NCI-H82 treated with DMSO at 0.1 percent for 48 hours (cell line): Measurements from ENCODE around the gene SPATA9.

Experiments
- DNase-seq: peaks from one replicate; lab custom pipeline; 2025; ENCODE audit not compliant: unreplicated experiment; lab: John Stamatoyannopoulos, UW

Gene SPATA9, protein sequence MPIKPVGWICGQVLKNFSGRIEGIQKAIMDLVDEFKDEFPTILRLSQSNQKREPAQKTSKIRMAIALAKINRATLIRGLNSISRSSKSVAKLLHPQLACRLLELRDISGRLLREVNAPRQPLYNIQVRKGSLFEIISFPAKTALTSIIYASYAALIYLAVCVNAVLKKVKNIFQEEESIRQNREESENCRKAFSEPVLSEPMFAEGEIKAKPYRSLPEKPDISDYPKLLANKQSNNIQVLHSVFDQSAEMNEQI

DNA sequence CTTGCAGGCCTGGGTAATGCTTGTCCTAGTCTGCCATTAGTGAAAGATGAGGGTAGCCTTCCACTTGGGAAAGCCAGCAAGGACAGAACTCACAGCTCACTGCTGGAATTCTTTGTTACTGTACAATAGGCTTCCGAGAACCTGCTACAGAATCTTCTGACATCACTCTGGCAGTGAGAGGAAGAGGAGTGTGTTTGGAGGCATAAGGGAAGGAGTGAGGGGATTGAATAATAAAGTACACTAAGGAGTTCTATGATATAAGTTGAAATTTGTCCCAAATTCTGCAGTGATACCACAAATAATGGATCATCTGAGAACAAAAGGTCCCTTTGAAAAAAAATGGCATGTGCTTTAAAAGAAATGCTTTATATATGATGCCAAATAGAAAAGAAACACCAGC lies at the start of gene SPATA9:
TSS of gene SPATA9 (minus strand) at position 101 of the 400 bp plus-strand sequence. CDS start 137 bp downstream, outside the sequence.
- no peak for DNase-seq

DNA sequence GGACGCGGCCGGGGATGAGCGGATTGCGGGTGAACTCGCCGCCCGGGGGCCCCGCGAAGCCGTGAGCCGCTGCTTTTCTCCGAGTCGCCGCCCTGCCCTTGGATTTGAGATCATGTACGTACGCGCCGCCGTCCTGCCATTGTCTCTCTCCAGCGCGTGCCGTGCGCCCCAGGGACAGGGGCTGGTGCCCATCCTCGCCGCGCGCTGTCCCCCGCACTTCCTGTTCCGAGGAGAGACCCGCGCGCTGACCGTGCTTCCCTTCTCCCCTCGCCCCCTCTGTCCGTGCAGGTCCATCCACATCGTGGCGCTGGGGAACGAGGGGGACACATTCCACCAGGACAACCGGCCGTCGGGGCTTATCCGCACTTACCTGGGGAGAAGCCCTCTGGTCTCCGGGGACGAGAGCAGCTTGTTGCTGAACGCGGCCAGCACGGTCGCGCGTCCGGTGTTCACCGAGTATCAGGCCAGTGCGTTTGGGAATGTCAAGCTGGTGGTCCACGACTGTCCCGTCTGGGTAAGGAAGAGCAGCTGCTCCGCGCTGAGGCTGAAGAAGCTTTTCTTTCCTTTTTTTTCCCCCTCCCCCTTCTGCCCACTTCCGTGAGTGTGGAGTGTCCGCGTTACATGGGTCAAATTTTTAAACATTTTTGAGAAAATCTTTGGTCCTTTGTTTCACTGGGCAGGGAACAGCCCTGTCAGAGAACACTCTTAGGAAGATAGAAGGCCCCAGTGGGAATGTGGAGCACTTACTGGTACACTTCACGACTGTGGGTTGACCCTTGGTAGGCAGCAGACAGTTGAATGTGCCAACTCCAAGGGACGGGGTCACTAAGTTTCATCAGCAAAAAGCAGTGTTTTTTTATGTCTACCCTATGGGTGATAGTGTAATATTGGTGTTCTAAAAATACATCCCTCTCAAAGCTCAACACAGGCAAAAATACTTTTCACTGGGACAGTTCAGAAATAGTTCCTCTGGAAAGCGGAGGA lies 49.1 kb upstream of the SPATA9 start:
- no peak for DNase-seq

DNA sequence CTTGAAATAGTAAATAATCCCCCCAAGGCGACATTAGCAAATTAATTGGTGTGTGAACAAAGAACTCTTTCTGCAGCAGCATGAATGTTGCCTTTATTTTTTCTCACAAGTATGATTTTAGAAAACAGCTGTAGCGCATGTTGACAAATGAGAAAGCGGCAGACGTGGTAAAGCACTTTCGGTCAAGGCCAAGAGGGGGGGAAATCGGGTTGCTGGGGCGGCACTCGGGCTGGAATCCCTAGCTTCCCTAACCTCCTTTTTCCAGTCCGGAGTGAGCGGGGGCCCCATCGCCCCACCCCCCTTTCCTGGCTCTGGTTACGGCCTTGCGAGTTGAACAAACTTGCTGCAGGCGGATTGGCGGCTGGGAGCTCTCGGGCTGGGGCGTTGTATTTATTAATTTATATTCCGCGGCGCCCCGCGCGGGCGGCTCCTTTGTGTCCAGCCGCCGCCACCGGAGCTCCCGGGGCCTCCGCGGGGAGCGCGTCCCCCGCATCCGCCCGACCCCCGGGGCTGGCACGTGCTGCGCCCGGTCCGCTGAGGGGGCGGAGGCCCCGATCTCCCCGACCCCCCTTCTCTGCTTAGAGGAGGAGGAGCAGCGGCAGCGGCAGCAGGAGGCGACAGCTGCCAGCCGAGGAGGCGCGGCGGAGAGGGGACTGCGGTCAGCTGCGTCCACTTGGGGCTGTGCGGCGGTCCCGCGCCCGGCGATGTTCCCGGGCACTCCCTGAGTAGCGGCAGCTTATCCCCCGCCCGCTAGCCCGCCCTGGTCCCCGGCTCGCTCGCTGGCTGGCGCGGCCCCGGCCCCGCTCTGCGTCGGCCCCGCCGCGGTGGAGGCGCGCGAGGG lies 48.2 kb upstream of the SPATA9 start, which contains the start of gene RHOBTB3:
TSS of gene RHOBTB3 (plus strand) at position 607 of the 841 bp plus-strand sequence. CDS start 347 bp downstream, outside the sequence.
- peak; percentile 44 for DNase-seq

DNA sequence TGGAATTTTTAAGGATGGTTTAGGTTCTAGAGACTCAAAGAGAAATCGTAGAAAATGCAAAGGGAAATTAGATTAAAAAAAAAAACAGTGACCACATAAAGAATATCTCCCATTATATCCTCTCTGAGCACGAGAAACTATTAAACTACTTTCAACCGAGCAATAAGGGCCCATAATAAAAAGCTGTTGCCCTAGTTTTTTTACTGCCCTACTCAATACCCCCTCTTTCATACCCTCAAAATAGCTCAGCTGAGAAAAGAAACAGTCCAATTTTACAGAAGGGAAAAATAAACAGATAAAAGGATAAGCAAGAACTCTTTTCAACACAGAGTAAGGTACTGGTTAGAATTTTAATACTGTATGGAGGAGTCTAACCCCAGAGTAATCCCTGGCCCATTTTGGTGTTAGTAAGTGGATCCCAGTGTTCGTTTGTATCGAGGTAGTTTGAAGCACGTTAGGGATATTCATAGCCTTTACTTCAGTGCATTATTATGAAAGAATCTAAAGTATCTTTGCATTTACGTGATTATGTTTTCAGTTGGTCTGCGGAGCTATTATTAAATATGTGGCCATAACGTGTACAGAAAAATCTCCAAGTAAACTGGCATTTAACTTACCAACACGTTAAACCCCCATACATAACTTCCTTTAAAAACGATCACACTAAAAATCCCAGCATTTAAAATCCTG lies 47.4 kb upstream of the SPATA9 start:
- no peak for DNase-seq

DNA sequence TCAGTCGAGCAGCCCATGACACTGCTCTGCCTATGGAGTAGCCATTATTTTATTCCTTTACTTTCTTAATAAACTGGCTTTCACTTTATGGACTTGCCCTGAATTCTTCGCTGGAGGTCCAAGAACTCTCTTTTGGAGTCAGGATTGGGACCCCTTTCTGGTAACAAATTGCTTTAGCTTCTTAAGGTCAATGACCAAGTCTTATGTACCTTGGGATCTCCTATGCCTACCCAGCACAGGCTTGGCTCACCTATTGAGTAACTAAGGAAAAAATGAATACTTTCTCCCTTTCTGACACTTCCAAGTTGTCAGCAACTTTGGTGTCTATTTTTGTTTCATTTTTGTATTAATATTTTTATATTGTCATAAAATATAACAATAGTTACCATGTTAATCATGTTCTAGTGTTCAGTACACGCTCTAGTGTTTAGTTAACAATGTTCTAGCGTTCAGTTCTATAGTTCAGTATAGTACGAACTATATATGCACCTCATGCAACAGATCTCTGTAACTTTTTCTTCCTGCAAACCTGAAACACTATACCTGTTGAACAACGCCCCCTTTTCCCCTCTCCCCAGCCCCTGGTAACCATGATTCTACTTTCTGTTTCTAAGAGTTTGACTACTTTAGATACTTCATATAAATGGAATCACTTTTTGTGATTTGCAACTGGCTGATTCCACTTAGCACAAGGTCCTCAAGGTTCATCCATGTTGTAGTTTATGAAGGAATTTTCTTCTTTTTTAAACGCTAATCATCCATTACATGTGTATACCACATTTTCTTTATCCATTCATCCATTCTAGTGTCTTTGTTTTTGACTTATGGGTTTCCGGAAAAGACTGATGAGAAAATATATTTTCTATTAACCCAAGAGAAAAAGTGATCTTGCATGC lies 46.6 kb upstream of the SPATA9 start:
- no peak for DNase-seq

DNA sequence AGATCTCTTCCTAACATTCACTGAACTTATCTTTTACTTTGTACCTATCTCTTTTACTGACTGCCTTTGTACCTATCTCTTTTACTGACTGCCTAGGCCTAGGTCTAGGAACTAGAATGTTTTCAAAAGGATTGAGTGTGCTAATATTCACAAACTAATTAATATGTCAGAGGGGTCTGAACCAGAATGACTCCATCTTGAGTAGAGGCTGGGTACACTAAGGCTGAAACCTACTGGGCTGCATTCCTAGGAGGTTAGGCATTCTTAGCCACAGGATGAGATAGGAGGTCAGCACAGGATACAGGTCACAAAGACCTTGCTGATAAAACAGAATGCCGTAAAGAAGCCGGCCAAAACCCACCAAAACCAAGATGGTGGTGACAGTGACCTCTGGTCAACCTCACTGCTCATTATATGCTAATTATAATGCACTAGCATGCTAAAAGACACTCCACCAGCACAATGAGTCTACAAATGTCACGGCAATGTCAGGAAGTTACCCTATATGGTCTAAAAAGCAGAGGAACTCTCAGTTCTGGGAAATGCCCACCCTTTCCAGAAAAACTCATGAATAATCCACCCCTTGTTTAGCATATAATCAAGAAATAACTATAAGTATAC lies 45.8 kb upstream of the SPATA9 start:
- no peak for DNase-seq

DNA sequence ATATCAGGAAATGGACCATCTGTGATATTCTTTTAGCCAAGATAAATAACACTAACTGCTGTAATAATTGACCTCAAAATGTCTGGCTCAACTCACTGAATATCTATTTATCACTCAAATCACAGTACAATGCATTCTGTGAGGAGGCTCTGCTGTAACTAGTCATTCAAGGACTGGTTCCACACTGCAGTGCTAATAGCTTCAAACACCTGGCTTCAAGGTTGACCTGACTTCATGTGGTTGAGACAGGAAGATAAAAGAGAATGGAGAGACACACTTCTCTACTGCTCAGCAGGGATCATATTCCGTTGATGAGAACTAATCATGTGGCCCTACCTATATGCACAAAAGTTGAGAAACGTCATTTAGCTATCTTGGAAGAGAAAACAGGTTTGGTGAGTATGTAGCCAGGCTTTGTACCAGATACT lies 45.0 kb upstream of the SPATA9 start:
- DNase-seq, result no peak

DNA sequence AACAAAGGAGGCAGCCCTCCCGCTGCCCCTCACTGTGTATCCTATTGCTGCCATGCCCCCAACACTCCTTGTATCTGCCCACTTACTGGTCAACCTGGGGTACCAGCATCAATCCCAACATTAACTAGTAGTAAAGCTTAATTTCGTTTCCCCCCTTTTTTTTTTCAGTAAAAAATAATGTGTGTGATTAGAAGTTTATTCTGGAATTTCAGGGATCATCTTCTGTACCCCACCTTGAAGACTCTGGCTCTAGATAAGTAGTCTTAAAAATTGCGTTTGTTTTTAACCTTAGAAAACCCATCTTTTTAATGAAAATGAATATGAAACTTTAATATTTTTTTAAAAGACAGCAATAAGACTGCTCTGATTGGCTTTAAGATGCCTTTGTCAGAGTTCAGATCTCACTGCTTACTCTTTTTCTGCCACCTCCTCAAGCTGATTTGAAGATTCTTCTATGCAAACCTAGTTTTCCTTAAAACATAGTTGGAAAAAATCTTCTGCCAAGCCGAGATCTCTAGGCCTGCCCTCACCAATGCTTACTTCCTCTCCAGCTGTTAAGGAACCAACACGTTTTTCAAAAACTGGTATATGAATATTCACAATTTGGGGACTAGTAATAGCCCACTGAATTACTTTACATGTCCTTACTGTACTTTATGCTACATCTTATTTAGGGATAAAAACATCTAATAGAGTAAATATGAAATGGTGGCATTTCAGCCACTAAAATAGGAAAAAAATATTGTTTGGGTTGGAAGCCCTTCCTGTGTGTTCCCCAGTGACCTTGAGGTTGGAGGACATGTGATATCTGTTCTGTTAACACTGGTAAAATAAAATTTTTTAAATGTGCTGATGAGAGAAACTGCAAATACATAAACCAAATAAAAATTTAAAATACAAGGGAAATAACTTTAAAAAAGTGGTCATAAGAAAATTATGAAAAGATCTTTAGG lies 44.3 kb upstream of the SPATA9 start:
- no peak for DNase-seq

DNA sequence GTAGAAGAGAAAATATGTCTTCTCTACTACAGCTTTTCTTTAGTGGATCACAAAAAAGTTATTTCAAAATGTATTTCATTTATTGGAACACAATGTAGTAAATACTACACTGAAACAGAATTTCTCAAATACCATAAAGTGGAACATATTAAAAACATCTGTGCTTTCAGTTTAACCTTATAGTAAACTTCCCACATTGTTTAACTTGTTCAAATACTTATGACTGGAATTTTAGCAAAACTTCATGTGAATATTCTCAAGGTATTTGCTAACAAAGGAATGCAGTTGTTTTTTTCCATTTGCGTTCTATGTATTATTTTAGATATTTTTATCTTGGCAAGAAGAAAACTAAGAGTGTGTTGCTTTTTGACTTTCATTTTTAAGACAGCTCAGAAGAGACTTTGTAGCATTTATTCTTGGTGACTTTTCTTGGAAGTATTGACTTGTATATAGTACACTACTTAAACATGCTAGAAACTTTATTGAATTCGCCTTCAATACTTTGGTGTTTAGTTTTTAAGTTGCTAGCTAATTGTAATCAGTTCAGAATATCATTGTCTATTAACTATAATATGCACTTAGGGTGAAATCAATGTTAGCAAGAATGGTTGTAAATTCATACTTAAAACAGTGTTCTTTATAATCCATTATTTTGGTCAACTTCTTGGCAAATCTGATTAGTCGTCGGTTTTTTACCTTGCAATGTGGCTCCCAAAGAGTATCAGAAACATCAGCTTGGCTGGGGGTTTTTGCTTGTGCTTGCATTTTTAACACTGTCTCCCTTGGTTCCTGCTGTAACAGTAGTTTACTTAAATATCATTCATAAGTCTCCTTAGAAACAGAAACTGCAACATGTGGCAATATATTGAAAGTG lies 43.4 kb upstream of the SPATA9 start:
- DNase-seq, result no peak

DNA sequence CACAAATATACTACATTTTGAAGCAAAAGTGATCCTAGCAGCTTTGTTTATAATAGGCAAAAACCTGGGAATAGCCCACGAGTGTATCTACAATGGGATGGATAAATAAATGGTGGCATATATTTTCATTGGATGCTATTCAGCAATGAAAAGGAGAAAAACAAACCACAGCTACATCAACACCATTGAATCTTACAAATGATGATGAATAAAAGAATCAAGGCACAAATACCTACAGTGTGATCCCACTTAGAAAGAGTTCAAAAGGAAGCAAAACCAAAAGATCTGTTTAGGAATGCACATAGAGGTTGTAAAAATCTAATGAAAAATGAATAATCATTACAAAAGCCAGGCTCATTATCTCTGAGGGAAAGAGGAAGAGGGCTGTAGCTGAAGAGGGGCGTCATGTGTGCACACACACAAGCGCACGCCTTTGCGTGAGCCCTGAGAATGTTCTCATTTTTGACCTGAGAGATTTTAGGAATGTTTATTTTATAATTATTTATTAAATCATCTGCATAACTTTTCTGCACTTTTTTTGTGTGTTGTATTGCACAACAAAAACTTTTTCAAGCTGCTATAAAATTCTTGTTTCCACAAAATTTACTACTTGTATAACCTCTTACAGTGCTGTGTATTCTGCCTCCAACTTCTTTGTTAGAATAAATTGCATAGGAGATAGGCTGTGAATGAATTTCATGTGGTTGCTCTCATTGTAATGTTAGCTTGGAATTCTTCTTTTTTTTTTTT lies 42.5 kb upstream of the SPATA9 start:
- no peak for DNase-seq

DNA sequence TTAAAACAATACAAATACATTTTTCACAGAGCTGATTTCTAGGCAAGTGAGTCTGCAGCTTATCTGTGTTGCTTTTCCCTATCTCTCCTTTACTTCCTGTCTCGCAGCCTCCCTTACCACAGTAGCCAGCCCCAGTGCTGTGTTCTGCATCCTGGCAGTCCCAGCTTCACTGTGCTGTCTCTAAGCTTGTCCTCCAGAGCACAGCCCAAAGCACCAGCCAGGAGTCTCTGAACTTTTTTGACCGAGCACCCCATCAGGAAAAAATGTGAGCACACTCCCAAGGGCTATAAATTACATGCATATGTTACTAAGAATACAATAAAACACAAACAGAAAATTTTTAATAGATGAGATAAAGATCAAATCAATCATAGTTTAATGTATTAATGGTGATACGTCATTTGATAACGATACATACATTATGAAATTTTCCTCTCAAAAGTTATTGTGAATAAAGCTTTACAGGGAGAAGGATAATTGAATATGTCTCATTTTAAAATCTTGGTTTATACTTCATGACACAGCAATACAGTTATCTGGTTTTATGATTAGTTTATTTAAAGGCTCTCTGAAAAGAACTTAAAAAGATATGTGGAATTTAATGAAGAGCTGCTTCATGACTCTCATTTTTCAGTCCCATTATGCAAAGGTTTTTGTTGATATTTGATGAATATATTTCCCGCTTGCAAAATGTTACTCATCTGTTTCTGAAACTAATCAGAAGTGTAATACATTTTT lies 41.0 kb upstream of the SPATA9 start:
- DNase-seq, result no peak

DNA sequence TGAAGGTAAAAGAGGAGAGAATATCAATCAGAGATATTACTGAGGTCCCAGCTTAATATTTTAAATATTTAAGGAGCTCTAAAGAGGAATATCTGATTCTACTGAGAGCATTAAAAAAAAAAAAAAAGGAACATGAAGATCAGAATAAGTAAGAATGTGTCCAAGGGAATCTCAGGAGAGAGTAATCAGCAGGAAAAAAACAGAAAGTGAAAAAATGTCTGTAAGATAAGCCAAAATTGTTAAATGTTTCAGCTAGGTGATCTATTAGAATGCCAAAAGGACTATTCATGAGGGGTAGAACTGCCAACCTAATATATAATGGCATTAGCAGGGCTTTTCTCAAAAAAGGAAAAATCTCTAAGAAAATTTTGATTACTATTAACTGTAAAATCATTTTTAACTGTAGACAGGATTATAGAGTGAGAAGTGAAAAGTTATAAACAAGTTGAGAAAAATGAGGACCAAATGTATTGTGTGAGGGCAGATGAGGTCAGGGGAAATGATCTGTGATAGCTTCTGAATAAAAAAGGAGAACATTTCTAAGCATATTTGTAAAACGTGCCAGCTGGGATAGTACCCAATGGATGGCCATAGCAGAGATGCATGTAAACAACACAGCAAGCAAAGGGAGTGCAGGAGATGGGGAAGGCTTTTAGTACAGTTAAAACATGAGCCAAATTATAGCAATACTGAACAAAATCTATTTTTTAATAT lies 38.9 kb upstream of the SPATA9 start:
- no peak for DNase-seq

DNA sequence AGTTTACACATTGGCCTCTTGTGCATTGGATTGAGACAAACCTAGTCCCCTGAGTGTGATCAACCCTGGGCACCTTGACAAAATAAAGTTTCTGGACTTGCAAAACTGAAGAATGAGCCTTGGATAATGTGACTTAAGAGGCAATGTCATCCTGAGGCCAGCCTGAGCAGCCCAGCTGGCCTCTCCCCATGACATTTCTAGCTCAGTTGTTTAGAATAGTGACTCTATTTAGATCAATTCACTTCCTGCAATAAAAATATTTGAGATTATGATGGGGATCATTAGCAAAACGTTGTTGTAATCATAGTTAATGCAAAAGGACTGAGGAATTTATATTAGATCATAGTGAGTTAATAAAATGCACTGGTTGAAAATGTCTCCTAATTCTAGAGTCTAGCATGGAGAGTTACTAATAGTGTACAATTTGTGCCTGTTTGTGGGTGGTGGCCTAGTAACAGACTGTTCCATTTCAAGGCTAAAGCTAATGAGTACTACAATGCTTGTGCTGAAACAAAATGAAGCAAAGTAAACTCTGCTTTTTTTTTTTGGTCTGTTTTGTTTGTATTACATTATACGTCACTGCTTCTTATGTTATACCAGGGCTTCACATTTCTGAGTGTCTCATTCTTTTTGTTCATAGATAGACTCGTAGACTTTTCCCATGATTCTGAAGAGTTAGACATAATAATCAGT lies 37.4 kb upstream of the SPATA9 start:
- no peak for DNase-seq

DNA sequence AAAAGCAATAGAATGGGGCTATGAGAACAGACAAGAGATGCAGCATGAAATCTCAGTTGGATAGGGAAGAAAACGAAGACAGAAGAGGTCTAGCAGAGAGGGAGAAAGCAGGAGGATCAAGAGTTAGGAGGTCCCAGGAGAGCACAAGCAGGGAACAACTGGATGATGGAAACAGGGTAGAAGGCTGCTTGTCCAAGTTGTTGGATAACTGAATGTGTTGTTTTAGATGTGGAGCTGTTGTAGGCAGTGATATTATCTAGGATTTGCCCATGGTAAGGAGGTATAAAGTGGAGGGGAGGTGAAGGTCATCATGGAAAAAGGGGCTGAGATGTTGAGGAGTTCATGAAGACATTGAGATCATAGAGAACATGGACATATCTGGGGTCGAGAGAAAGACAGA lies 35.9 kb upstream of the SPATA9 start:
- DNase-seq, result no peak
